Astrocyte (in vitro differentiated cells and primary cell): ENCODE data around the gene ZNF454.

Source experiments
- EZH2 ChIP-seq: IDR thresholded peaks from 2 replicates; pipeline ENCODE4 v1.6.1; 2012; ENCODE audit warnings: mild to moderate bottlenecking, low read length, inconsistent platforms; ENCODE audit not compliant: insufficient read depth
- TF ChIP-seq, protein P1 (sequence below): IDR thresholded peaks from 2 replicates; pipeline ENCODE4 v1.5.1; 2011; ENCODE audit warnings: low read depth, mild to moderate bottlenecking, inconsistent platforms, low read length, moderate library complexity; ENCODE audit not compliant: insufficient read depth

DNA sequence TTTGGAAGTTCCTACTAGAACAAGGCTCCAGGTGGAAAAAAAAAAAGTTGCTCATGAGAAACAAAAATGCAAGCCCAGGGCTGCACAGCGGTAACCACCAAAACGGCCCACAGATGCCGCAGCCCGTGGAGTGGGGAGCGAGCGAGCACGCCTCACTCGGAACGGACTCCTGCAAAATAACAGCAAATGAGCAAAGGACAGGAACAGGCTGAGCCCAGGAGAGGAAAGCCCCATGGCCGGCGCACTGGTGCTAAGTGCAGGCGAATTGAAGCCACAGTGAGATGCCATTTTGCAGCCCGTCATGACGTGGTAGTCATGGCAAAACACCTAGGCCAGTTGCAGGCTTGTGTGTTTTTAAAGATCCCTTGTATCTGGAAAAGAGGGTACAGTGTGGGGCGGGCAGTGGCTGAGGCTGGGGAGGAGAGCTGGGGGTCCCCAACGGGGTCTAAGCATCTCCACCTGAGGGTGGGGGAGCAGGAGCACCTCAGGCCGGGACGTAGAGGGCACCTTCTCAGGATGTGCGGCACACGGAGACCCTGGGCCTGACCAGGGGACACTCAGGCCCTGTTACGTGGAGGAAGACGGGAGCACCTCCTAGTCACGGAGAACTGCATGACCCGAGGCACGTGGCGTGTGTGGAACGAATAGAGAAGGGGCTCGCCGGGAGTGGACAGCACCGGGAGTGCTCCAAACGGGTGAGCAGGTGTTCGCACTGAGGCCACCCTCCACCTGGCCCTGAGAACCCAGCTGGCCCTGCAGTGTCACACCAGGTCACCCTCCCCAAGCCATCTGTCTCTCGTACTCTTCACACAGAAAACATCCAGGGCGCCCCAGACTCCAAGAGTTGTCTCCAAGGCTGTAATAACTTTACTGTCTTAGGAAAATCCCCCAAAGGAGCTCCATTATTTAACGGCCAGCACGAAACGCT lies 43.4 kb downstream of the ZNF454 start:
- TF ChIP-seq, protein P1, sequence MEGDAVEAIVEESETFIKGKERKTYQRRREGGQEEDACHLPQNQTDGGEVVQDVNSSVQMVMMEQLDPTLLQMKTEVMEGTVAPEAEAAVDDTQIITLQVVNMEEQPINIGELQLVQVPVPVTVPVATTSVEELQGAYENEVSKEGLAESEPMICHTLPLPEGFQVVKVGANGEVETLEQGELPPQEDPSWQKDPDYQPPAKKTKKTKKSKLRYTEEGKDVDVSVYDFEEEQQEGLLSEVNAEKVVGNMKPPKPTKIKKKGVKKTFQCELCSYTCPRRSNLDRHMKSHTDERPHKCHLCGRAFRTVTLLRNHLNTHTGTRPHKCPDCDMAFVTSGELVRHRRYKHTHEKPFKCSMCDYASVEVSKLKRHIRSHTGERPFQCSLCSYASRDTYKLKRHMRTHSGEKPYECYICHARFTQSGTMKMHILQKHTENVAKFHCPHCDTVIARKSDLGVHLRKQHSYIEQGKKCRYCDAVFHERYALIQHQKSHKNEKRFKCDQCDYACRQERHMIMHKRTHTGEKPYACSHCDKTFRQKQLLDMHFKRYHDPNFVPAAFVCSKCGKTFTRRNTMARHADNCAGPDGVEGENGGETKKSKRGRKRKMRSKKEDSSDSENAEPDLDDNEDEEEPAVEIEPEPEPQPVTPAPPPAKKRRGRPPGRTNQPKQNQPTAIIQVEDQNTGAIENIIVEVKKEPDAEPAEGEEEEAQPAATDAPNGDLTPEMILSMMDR: no peak
- no peak for TF ChIP-seq EZH2
